Measurements from ENCODE around the gene KPNA6. TPM values are rescaled to one million over a fixed set of nuclear protein-coding genes. Genes with fewer than 3 reads are reported as not detected.

Gene KPNA6
- total and polyA plus RNA-seq, 2 of the 13 experiments (the other 11 are each of a cell fraction or from before 2014, with no cell fraction given) = 22.0 to 47.5 TPM

GRCh38 chr1:32125313-32125712 is 17.5 kb downstream of the KPNA6 start (continued):
- TF ChIP-seq ZNF777 (CRISPR knock-in tag; IDR thresholded peaks at IDR 0.05) (no peak), MEIS2 (CRISPR knock-in tag; IDR thresholded peaks at IDR 0.05) (no peak), ZNF124 (CRISPR knock-in tag; IDR thresholded peaks at IDR 0.05) (no peak)

- Histone ChIP-seq H3K27ac (ENCODE audit: extremely low read length, insufficient read depth, low read length) (no peak overlapping the region), H3K27me3 (ENCODE audit: control insufficient read depth in 1 of 2, insufficient read depth in 2 of 2, low read length in 2 of 2) (no peaks in the 10 kb centered on the region), H3K4me3 (replicated peaks in 1 of 3; ENCODE audit: insufficient read depth in 1 of 3, low read depth in 2 of 3, low read length in 3 of 3) (no peak overlapping the region), H4K20me1 (ENCODE audit: insufficient read depth, low read length) (peaks cover 7% of the 10 kb centered on the region; the same call in 1 of the 2 replicates), H3K9me3 (ENCODE audit: low read length) (no peaks in the 10 kb centered on the region), H2AFZ (ENCODE audit: low read length) (no peak overlapping the region), H3K79me2 (ENCODE audit: insufficient read depth, low read length) (peaks cover 84% of the 10 kb centered on the region), H3K9ac (ENCODE audit: insufficient read depth, low read depth, low read length) (no peak overlapping the region), H3K4me2 (ENCODE audit: low read depth, low read length) (no peak overlapping the region), H3K36me3 (replicated peaks in 1 of 2; ENCODE audit: control insufficient read depth in 1 of 2, insufficient read depth in 2 of 2, low read length in 2 of 2) (peaks cover 4 to 5% of the 10 kb centered on the region in 2 experiments; a peak in 3 of 5 replicates), H3K4me1 (ENCODE audit: insufficient read depth, low read length) (peaks cover 20% of the 10 kb centered on the region)
- no peak for ATAC-seq
- DNase-seq (ENCODE audit: low spot score) = no peak
- FAIRE-seq = no peak
- in situ Hi-C loops (cut with HindIII; ENCODE audit: extremely low pct_ligation_motif_present, low pct_unique_long_range_greater_than_20kb) = no loop called here
- intact Hi-C loops (cut with micrococcal nuclease; ENCODE audit: unreplicated experiment) = no loop called here
- CTCF ChIA-PET (ENCODE audit: low intra/inter-chr PET ratio, low total read pairs) = no interaction called here
- TF ChIP-seq KMT2B (CRISPR knock-in tag; IDR thresholded peaks at IDR 0.05) (no peak), MBD4 (IDR thresholded peaks at IDR 0.05; ENCODE audit: borderline replicate concordance, low read length) (no peak), SRY (CRISPR knock-in tag; IDR thresholded peaks at IDR 0.05) (no peak), FOXK2 (IDR thresholded peaks at IDR 0.05) (no peak), ZFP36 (IDR thresholded peaks at IDR 0.05; ENCODE audit: borderline replicate concordance, low read depth, low read length, partially characterized antibody) (no peak), ZNF367 (CRISPR knock-in tag; IDR thresholded peaks at IDR 0.05; ENCODE audit: borderline replicate concordance) (no peak), ZNF672 (CRISPR knock-in tag; IDR thresholded peaks at IDR 0.05) (no peak), CENPBD1 (CRISPR knock-in tag; IDR thresholded peaks at IDR 0.05; ENCODE audit: borderline replicate concordance, low read depth) (no peak), DZIP1 (CRISPR knock-in tag; IDR thresholded peaks at IDR 0.05) (no peak), PTBP1 (IDR thresholded peaks at IDR 0.05; ENCODE audit: low read depth, low read length, poor library complexity, severe bottlenecking) (no peak), ZNF235 (CRISPR knock-in tag; IDR thresholded peaks at IDR 0.05; ENCODE audit: borderline replicate concordance) (no peak), SATB2 (CRISPR knock-in tag; IDR thresholded peaks at IDR 0.05) (no peak), E2F2 (CRISPR knock-in tag; IDR thresholded peaks at IDR 0.05; ENCODE audit: borderline replicate concordance) (no peak), ZNF451 (CRISPR knock-in tag; IDR thresholded peaks at IDR 0.05) (no peak), FOXO4 (CRISPR knock-in tag; conservative IDR thresholded peaks at IDR 0.05) (no peak), ZNF891 (CRISPR knock-in tag; IDR thresholded peaks at IDR 0.05) (no peak), ZSCAN20 (CRISPR knock-in tag; IDR thresholded peaks at IDR 0.05; ENCODE audit: borderline replicate concordance) (no peak)
- no TSS peak for BruUV-seq (replicated peaks)
- 95% methylated on average over 3 of the region's 3 CpGs for WGBS (ENCODE audit: low lambda C conversion rate)
- POLR2A ChIA-PET = no interaction called here
Measured at GRCh38 chr1:32126770-32127169, 18.9 kb downstream of the KPNA6 start.
